H1 (cell line): ENCODE data around the gene C6orf58. TPM values are rescaled to one million over a fixed set of nuclear protein-coding genes. Genes with fewer than 3 reads are reported as not detected.

Source experiments
- CEBPB ChIP-seq: IDR thresholded peaks from 2 replicates; pipeline ENCODE4 v1.6.1; 2012; ENCODE audit warnings: low read depth, low read length
- USF2 ChIP-seq: IDR thresholded peaks from 2 replicates; pipeline ENCODE4 v1.6.1; 2011; ENCODE audit warnings: low read length, improper control_type of control experiment
- polyA plus RNA-seq, 7 experiments: library from polyadenylated mRNA; depleted of rRNA in 3 of 7; stranded (reverse) in 5 of 7; unstranded in 2 of 7; fragments of >200 nt in 5 of 7; fragments of 200-250 nt in 2 of 7; gene quantifications; 1 replicate in 5 of 7; 2 replicates in 1 of 7; 4 replicates in 1 of 7; pipeline versions ENCODE4 v1.2.1 to v1.2.3, GENCODE V29; 2011 to 2013; ENCODE audit warnings: missing spikeins in 2 of 7, mixed read lengths in 2 of 7
- total RNA-seq: library from RNA; stranded (reverse); fragmentation: NEBNext Ultra II Directional; extraction: Animal tissue kit (Norgen Biotek cat#: 25700); gene quantifications from 2 replicates; pipeline ENCODE4 v1.2.1, GENCODE V29; 2021

Gene C6orf58
- total and polyA plus RNA-seq, 2 of the 8 experiments (the other 6 are each of a cell fraction or from before 2014, with no cell fraction given) = not detected

GRCh38 chr6:127630800-127631199, 53.8 kb downstream of the C6orf58 start (continued):
- no peak for TF ChIP-seq USF2
- no peak for TF ChIP-seq CEBPB
- TF ChIP-seq, all 59 proteins: peak for 0
